WTC11 (cell line): ENCODE measurements around the gene IP6K2. TPM values are rescaled to one million over a fixed set of nuclear protein-coding genes. Genes with fewer than 3 reads are reported as not detected.

Experiments
- ATAC-seq: fragments of 200-7000 bp; cut with Tn5 transposase; 2 replicates; pipeline ENCODE4 v1.10.0; 2021; ENCODE audit warnings: mild to moderate bottlenecking, moderate library complexity
- CTCF ChIA-PET: fragments of 300-600 bp; sonication (Branson Sonifier 250); formaldehyde crosslinking; loops from one replicate; lab custom pipeline; 2021; ENCODE audit warnings: antibody characterized with exemption; lab: Charles Lee
- POLR2A ChIA-PET: fragments of 350-600 bp; sonication (Branson Sonifier 250); formaldehyde crosslinking; loops from one replicate; lab custom pipeline; 2021; ENCODE audit warnings: antibody characterized with exemption; lab: Charles Lee
- DNase-seq: peaks from one replicate; pipeline ENCODE4 v3.0.0; 2021; ENCODE audit warnings: low spot score
- H3K27ac Mint-ChIP-seq: 2 replicates; pipeline ENCODE4 v1.8.0; 2021; ENCODE audit warnings: mixed read lengths
- H3K27me3 Mint-ChIP-seq: 2 replicates; pipeline ENCODE4 v1.8.0; 2021; ENCODE audit warnings: low read depth, mild to moderate bottlenecking, moderate library complexity, mixed read lengths
- H3K36me3 Mint-ChIP-seq: 2 replicates; pipeline ENCODE4 v1.8.0; 2021; ENCODE audit warnings: mixed read lengths
- H3K4me1 Mint-ChIP-seq: 2 replicates; pipeline ENCODE4 v1.8.0; 2022; ENCODE audit warnings: mixed read lengths
- H3K4me3 Mint-ChIP-seq: 2 replicates; pipeline ENCODE4 v1.8.0; 2021; ENCODE audit warnings: mild to moderate bottlenecking, moderate library complexity, mixed read lengths
- H3K9me3 Mint-ChIP-seq: 2 replicates; pipeline ENCODE4 v1.8.0; 2021; ENCODE audit warnings: mixed read lengths
- ESRRA ChIP-seq: sonication (generic); formaldehyde crosslinking; IDR thresholded peaks from 2 replicates; pipeline ENCODE4 v1.8.1; 2022; ENCODE audit warnings: mild to moderate bottlenecking, missing genetic modification reagents, borderline replicate concordance
- FOXP1 ChIP-seq: sonication (generic); formaldehyde crosslinking; IDR thresholded peaks from 2 replicates; pipeline ENCODE4 v1.8.0; 2022; ENCODE audit warnings: missing genetic modification reagents, mild to moderate bottlenecking, moderate library complexity, borderline replicate concordance
- GRHL2 ChIP-seq: fragments of 250-450 bp; sonication (Bioruptor Pico); IDR thresholded peaks from 2 replicates; pipeline ENCODE4 v1.8.0; 2022; ENCODE audit warnings: mild to moderate bottlenecking, moderate library complexity; ENCODE audit not compliant: insufficient replicate concordance, severe bottlenecking
- JAZF1 ChIP-seq: fragments of 250-450 bp; sonication (Bioruptor Pico); IDR thresholded peaks from 2 replicates; pipeline ENCODE4 v1.9.0; 2021; ENCODE audit warnings: moderate library complexity, mild to moderate bottlenecking, inconsistent platforms
- NR3C1 ChIP-seq: sonication (generic); formaldehyde crosslinking; conservative IDR thresholded peaks from 2 replicates; pipeline ENCODE4 v1.8.1; 2023; ENCODE audit warnings: low read depth, mild to moderate bottlenecking, missing genetic modification reagents
- SMAD4 ChIP-seq: sonication (generic); formaldehyde crosslinking; IDR thresholded peaks from 2 replicates; pipeline ENCODE4 v1.8.0; 2022; ENCODE audit warnings: mild to moderate bottlenecking, missing genetic modification reagents
- SP1 ChIP-seq: sonication (generic); formaldehyde crosslinking; conservative IDR thresholded peaks from 2 replicates; pipeline ENCODE4 v1.8.1; 2022; ENCODE audit warnings: missing genetic modification reagents
- ZNF671 ChIP-seq: fragments of 250-450 bp; sonication (Bioruptor Pico); IDR thresholded peaks from 2 replicates; pipeline ENCODE4 v1.8.0; 2021; ENCODE audit warnings: mild to moderate bottlenecking
- total RNA-seq: library from RNA; stranded (reverse); gene quantifications from 3 replicates; pipeline ENCODE4 v1.2.3, GENCODE V29; 2021
- TF ChIP-seq, protein P1 (sequence below): fragments of 250-450 bp; sonication (Bioruptor Pico); IDR thresholded peaks from 2 replicates; pipeline ENCODE4 v2.1.2; 2022; ENCODE audit warnings: mild to moderate bottlenecking, moderate library complexity
- TF ChIP-seq, protein P2 (sequence below): sonication (generic); formaldehyde crosslinking; IDR thresholded peaks from 2 replicates; pipeline ENCODE4 v1.8.1; 2022; ENCODE audit warnings: missing genetic modification reagents, borderline replicate concordance
- TF ChIP-seq, protein P3 (sequence below): fragments of 250-450 bp; sonication (Bioruptor Pico); IDR thresholded peaks from 2 replicates; pipeline ENCODE4 v1.9.0; 2021; ENCODE audit warnings: mild to moderate bottlenecking
- TF ChIP-seq, protein P4 (sequence below): sonication (generic); formaldehyde crosslinking; IDR thresholded peaks from 2 replicates; pipeline ENCODE4 v1.8.0; 2022; ENCODE audit warnings: missing genetic modification reagents
- TF ChIP-seq, protein P5 (sequence below): sonication (generic); formaldehyde crosslinking; IDR thresholded peaks from 2 replicates; pipeline ENCODE4 v1.8.1; 2022; ENCODE audit warnings: mild to moderate bottlenecking, moderate library complexity, missing genetic modification reagents
- TF ChIP-seq, protein P6 (sequence below): fragments of 200-600 bp; IDR thresholded peaks from 2 replicates; pipeline ENCODE4 v1.8.0; 2022; ENCODE audit warnings: antibody characterized with exemption
- TF ChIP-seq, protein P7 (sequence below): sonication (generic); formaldehyde crosslinking; IDR thresholded peaks from 2 replicates; pipeline ENCODE4 v1.8.1; 2023; ENCODE audit warnings: mild to moderate bottlenecking, missing genetic modification reagents

The IP6K2 gene
- total RNA-seq, 1 experiment from 2014 or later: 123 TPM

DNA sequence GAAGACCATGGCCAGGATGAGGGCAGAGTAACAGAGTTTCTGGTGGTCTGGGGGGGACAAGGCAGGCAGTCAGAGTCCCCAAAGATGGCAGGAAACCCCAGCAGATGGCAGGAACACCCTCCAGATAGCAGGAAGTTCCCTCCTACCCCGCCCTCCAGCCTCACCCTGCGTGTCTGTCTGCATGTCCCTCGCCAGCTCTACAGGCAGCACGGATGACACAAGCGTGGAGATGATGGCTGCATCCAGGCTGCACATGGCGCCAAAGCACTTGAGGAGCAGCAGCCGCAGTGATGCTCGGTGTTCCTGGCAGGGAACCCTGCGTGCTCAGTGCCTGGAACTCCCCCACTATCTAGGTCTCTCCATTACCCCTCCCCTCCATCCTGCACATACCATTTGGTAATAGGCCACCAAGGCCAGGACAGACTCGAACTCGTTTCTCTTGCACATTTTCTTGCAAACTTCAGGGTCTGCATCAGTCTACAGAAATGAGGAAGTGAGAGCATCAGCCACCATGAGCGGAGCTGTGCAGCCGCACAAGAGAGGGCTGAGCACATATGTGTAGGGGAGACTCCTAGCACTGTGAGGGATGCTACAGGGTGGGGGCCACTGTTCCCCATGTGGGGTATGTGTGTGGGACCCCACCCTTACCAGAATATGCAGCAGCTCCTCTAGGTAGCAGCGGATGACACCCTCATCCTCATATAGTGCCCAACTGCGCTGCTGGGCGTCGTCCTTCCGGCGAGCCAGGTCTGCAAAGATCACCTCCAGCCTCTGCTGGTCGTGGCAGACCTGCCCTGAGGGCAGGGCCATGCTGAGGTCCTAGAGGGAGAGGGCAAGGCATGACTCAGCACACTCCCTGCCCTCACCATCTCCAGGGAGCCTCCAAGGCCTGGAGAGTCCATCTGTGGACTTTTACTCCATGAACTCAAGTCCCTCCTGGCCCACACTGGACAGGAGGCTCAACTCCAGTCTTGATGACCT, 37.3 kb downstream of the IP6K2 start:
- H3K9me3 Mint-ChIP-seq: no peaks in the 10 kb centered on the region
- no peak for DNase-seq
- H3K27ac Mint-ChIP-seq: no peak overlapping the region
- H3K4me3 Mint-ChIP-seq: no peak overlapping the region
- CTCF ChIA-PET: interaction anchor here (0.5 kb wide), 1 partner anchor 222 kb away, joined by 3 read pairs; no protein-coding TSS in a partner anchor
- peaks cover 68% of the 10 kb centered on the region for H3K36me3 Mint-ChIP-seq
- ATAC-seq: no peak
- TF ChIP-seq, protein P1, sequence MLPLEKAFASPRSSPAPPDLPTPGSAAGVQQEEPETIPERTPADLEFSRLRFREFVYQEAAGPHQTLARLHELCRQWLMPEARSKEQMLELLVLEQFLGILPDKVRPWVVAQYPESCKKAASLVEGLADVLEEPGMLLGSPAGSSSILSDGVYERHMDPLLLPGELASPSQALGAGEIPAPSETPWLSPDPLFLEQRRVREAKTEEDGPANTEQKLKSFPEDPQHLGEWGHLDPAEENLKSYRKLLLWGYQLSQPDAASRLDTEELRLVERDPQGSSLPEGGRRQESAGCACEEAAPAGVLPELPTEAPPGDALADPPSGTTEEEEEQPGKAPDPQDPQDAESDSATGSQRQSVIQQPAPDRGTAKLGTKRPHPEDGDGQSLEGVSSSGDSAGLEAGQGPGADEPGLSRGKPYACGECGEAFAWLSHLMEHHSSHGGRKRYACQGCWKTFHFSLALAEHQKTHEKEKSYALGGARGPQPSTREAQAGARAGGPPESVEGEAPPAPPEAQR: no peak
- TF ChIP-seq, protein P2, sequence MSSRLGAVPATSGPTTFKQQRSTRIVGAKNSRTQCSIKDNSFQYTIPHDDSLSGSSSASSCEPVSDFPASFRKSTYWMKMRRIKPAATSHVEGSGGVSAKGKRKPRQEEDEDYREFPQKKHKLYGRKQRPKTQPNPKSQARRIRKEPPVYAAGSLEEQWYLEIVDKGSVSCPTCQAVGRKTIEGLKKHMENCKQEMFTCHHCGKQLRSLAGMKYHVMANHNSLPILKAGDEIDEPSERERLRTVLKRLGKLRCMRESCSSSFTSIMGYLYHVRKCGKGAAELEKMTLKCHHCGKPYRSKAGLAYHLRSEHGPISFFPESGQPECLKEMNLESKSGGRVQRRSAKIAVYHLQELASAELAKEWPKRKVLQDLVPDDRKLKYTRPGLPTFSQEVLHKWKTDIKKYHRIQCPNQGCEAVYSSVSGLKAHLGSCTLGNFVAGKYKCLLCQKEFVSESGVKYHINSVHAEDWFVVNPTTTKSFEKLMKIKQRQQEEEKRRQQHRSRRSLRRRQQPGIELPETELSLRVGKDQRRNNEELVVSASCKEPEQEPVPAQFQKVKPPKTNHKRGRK (CRISPR knock-in tag): no peak
- TF ChIP-seq, all 79 proteins: peak for 0
- POLR2A ChIA-PET: no interaction called here
- peaks cover 10% of the 10 kb centered on the region for H3K4me1 Mint-ChIP-seq
- H3K27me3 Mint-ChIP-seq: no peaks in the 10 kb centered on the region

DNA sequence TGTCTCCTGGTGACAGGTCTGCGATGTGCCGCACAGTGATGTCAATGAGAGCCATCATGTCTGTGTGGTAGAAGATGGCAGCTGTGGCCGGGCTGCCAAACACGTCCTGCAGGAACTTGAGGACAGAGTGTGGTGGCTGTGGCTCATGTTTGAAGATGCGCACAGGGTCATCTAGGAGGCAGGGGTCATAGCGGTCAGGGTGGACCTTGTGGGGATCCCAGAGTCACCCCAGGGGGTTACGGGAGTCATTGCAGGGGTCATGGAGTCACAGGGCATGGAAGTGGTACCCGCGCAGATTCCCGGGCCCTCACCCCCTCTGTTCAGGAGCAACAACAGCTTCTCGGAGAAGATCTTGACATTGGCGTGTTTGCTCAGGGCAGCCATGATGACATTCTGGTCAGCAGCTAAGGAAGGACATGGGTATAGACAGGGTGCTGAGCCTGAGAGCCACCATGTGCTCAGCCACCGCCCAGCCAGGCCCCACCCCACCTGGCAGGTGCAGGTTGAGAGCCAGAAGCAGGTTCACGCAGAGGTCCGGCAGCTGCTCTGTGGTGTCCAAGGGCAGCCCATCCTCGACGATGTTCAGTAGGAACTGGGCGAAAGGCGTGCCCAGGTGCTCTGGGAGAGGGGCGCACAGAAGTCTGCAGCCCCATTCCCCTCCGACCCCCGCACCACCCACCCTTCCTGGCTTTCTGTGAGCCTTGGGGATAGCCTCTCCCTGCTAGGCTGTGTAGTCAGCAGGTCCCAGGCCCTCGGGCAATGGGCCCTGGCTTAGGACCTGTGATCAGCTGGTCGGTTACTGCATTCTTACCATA, 38.2 kb downstream of the IP6K2 start:
- POLR2A ChIA-PET: no interaction called here
- Mint-ChIP-seq H3K27ac (no peak overlapping the region), H3K27me3 (no peaks in the 10 kb centered on the region), H3K9me3 (no peaks in the 10 kb centered on the region), H3K36me3 (peaks cover 68% of the 10 kb centered on the region), H3K4me1 (peaks cover 2% of the 10 kb centered on the region), H3K4me3 (no peak overlapping the region)
- no peak for DNase-seq
- TF ChIP-seq, protein P3, sequence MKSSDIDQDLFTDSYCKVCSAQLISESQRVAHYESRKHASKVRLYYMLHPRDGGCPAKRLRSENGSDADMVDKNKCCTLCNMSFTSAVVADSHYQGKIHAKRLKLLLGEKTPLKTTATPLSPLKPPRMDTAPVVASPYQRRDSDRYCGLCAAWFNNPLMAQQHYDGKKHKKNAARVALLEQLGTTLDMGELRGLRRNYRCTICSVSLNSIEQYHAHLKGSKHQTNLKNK (CRISPR knock-in tag): no peak
- TF ChIP-seq ZNF671 (CRISPR knock-in tag) (no peak), SMAD4 (CRISPR knock-in tag) (no peak), JAZF1 (CRISPR knock-in tag) (no peak), FOXP1 (CRISPR knock-in tag) (no peak), NR3C1 (CRISPR knock-in tag) (no peak), SP1 (CRISPR knock-in tag) (no peak), GRHL2 (CRISPR knock-in tag) (no peak), ESRRA (no peak)
- TF ChIP-seq, protein P1: no peak
- TF ChIP-seq, protein P4, sequence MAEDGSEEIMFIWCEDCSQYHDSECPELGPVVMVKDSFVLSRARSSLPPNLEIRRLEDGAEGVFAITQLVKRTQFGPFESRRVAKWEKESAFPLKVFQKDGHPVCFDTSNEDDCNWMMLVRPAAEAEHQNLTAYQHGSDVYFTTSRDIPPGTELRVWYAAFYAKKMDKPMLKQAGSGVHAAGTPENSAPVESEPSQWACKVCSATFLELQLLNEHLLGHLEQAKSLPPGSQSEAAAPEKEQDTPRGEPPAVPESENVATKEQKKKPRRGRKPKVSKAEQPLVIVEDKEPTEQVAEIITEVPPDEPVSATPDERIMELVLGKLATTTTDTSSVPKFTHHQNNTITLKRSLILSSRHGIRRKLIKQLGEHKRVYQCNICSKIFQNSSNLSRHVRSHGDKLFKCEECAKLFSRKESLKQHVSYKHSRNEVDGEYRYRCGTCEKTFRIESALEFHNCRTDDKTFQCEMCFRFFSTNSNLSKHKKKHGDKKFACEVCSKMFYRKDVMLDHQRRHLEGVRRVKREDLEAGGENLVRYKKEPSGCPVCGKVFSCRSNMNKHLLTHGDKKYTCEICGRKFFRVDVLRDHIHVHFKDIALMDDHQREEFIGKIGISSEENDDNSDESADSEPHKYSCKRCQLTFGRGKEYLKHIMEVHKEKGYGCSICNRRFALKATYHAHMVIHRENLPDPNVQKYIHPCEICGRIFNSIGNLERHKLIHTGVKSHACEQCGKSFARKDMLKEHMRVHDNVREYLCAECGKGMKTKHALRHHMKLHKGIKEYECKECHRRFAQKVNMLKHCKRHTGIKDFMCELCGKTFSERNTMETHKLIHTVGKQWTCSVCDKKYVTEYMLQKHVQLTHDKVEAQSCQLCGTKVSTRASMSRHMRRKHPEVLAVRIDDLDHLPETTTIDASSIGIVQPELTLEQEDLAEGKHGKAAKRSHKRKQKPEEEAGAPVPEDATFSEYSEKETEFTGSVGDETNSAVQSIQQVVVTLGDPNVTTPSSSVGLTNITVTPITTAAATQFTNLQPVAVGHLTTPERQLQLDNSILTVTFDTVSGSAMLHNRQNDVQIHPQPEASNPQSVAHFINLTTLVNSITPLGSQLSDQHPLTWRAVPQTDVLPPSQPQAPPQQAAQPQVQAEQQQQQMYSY (CRISPR knock-in tag): no peak
- TF ChIP-seq, protein P5, sequence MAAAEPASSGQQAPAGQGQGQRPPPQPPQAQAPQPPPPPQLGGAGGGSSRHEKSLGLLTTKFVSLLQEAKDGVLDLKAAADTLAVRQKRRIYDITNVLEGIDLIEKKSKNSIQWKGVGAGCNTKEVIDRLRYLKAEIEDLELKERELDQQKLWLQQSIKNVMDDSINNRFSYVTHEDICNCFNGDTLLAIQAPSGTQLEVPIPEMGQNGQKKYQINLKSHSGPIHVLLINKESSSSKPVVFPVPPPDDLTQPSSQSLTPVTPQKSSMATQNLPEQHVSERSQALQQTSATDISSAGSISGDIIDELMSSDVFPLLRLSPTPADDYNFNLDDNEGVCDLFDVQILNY (CRISPR knock-in tag): no peak
- TF ChIP-seq, protein P6, sequence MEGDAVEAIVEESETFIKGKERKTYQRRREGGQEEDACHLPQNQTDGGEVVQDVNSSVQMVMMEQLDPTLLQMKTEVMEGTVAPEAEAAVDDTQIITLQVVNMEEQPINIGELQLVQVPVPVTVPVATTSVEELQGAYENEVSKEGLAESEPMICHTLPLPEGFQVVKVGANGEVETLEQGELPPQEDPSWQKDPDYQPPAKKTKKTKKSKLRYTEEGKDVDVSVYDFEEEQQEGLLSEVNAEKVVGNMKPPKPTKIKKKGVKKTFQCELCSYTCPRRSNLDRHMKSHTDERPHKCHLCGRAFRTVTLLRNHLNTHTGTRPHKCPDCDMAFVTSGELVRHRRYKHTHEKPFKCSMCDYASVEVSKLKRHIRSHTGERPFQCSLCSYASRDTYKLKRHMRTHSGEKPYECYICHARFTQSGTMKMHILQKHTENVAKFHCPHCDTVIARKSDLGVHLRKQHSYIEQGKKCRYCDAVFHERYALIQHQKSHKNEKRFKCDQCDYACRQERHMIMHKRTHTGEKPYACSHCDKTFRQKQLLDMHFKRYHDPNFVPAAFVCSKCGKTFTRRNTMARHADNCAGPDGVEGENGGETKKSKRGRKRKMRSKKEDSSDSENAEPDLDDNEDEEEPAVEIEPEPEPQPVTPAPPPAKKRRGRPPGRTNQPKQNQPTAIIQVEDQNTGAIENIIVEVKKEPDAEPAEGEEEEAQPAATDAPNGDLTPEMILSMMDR: no peak
- TF ChIP-seq, protein P7, sequence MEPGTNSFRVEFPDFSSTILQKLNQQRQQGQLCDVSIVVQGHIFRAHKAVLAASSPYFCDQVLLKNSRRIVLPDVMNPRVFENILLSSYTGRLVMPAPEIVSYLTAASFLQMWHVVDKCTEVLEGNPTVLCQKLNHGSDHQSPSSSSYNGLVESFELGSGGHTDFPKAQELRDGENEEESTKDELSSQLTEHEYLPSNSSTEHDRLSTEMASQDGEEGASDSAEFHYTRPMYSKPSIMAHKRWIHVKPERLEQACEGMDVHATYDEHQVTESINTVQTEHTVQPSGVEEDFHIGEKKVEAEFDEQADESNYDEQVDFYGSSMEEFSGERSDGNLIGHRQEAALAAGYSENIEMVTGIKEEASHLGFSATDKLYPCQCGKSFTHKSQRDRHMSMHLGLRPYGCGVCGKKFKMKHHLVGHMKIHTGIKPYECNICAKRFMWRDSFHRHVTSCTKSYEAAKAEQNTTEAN (CRISPR knock-in tag): no peak
- CTCF ChIA-PET: interaction anchor here (0.5 kb wide), 1 partner anchor 221 kb away, joined by 3 read pairs; no protein-coding TSS in a partner anchor
- ATAC-seq: no peak
